Activated CD4-positive, alpha-beta T cell treated with anti-CD3 and anti-CD28 coated beads, Interleukin-2, amount 10 ng/mL, durations not matched to agents 7 days and 5 days (primary cell): Measurements from ENCODE around the gene SEPTIN10. TPM values are rescaled to one million over a fixed set of nuclear protein-coding genes. Genes with fewer than 3 reads are reported as not detected.
"Not testable (repeated sequence)": the region's sequence is repeated elsewhere in the genome, so short reads cannot be mapped to it uniquely, and the experiment has no call there.

ENCODE experiments used
- CTCF ChIA-PET: fragments of 350-600 bp; sonication (Branson Sonifier 250); formaldehyde crosslinking; loops from one replicate; lab custom pipeline; 2021; ENCODE audit warnings: antibody characterized with exemption; lab: Charles Lee
- POLR2A ChIA-PET: fragments of 350-600 bp; sonication (Branson Sonifier 250); formaldehyde crosslinking; loops from one replicate; lab custom pipeline; 2021; ENCODE audit warnings: antibody characterized with exemption; lab: Charles Lee
- DNase-seq: peaks from one replicate; pipeline ENCODE4 v3.0.0-alpha.2; 2020
- H3K27ac Mint-ChIP-seq: one replicate; pipeline ENCODE4 v1.8.0; 2021; ENCODE audit warnings: mild to moderate bottlenecking, moderate library complexity, mixed read lengths
- H3K27me3 Mint-ChIP-seq: one replicate; pipeline ENCODE4 v1.8.0; 2021; ENCODE audit warnings: mixed read lengths
- H3K36me3 Mint-ChIP-seq: one replicate; pipeline ENCODE4 v1.8.0; 2021; ENCODE audit warnings: low read depth, mixed read lengths
- H3K4me1 Mint-ChIP-seq: one replicate; pipeline ENCODE4 v1.8.0; 2021; ENCODE audit warnings: mixed read lengths
- H3K4me3 Mint-ChIP-seq: one replicate; pipeline ENCODE4 v1.8.0; 2021; ENCODE audit warnings: mild to moderate bottlenecking, moderate library complexity, mixed read lengths
- H3K9me3 Mint-ChIP-seq: one replicate; pipeline ENCODE4 v1.8.0; 2021; ENCODE audit warnings: mixed read lengths
- total RNA-seq, 2 experiments: library from RNA; stranded (reverse); gene quantifications; one replicate each; pipeline ENCODE4 v1.2.3, GENCODE V29; 2021

The SEPTIN10 gene
- total RNA-seq, 2 experiments from 2014 or later, result 1.7 to 1.8 TPM

- Mint-ChIP-seq H3K4me1 (no peaks in the 10 kb centered on the region), H3K27me3 (peaks cover 18% of the 10 kb centered on the region), H3K27ac (no peak overlapping the region), H3K4me3 (no peak overlapping the region), H3K36me3 (no peaks in the 10 kb centered on the region), H3K9me3 (no peaks in the 10 kb centered on the region)
- no peak for DNase-seq
- ChIA-PET POLR2A (no interaction called here), CTCF (no interaction called here)
Observed at GRCh38 chr2:109537565-109538222, 76.1 kb downstream of the SEPTIN10 start.

GRCh38 chr2:109536556-109536955 is 77.2 kb downstream of the SEPTIN10 start:
- H3K36me3 Mint-ChIP-seq, DNase-seq, POLR2A ChIA-PET, H3K4me3 Mint-ChIP-seq, H3K27ac Mint-ChIP-seq, H3K4me1 Mint-ChIP-seq, H3K9me3 Mint-ChIP-seq: not testable (repeated sequence)
- CTCF ChIA-PET, result interaction anchor here (1.3 kb wide), 1 partner anchor 10 kb away, joined by 5 read pairs; no protein-coding TSS in a partner anchor
- H3K27me3 Mint-ChIP-seq, result peaks cover 12% of the 10 kb centered on the region

GRCh38 chr2:109535217-109535946 is 78.4 kb downstream of the SEPTIN10 start:
- POLR2A ChIA-PET, result no interaction called here
- Mint-ChIP-seq H3K4me3 (no peak overlapping the region), H3K9me3 (no peaks in the 10 kb centered on the region), H3K27ac (no peak overlapping the region), H3K36me3 (no peaks in the 10 kb centered on the region), H3K4me1 (no peaks in the 10 kb centered on the region), H3K27me3 (peaks cover 9% of the 10 kb centered on the region)
- CTCF ChIA-PET, result interaction anchor here (1.3 kb wide), 1 partner anchor 11 kb away, joined by 5 read pairs; no protein-coding TSS in a partner anchor
- no peak for DNase-seq

DNA sequence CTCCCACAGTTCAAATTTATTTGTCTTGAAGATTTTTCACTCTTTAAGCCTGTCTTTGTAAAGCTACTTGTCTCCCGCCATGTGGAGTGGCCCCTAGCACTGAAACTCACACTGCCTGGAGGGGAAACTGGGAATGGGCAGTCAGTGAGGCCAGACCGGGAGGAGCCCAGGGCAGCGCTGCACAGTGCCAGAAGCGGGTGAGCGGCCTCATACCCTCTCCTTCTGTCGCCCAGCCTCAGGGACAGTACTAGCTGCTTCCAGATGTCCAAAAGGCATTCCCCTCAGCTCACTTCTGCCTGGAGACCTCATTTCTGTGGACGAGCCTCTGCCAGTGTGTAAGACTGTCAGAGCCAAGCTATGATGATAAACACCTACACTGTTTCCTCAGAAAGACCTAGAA is 79.9 kb downstream of the SEPTIN10 start:
- ChIA-PET POLR2A (no interaction called here), CTCF (interaction anchor here (1.2 kb wide), 1 partner anchor 12 kb away, joined by 4 read pairs; no protein-coding TSS in a partner anchor)
- H3K4me1 Mint-ChIP-seq, result no peaks in the 10 kb centered on the region
- DNase-seq, result no peak
- no peak overlapping the region for H3K4me3 Mint-ChIP-seq
- no peaks in the 10 kb centered on the region for H3K9me3 Mint-ChIP-seq
- H3K27ac Mint-ChIP-seq, result peak overlapping the region; percentile 12
- H3K27me3 Mint-ChIP-seq, result peaks cover 9% of the 10 kb centered on the region
- H3K36me3 Mint-ChIP-seq, result no peaks in the 10 kb centered on the region

GRCh38 chr2:109532728-109533076 is 81.1 kb downstream of the SEPTIN10 start:
- no peak overlapping the region for H3K4me3 Mint-ChIP-seq
- POLR2A ChIA-PET, result no interaction called here
- H3K36me3 Mint-ChIP-seq, result no peaks in the 10 kb centered on the region
- peaks cover 9% of the 10 kb centered on the region for H3K27me3 Mint-ChIP-seq
- DNase-seq, result no peak
- H3K27ac Mint-ChIP-seq, result no peak overlapping the region
- no peaks in the 10 kb centered on the region for H3K4me1 Mint-ChIP-seq
- CTCF ChIA-PET, result interaction anchor here (0.7 to 1.2 kb wide), 2 partner anchors 9 to 14 kb away, joined by 3 to 4 read pairs; no protein-coding TSS in a partner anchor
- no peaks in the 10 kb centered on the region for H3K9me3 Mint-ChIP-seq

DNA sequence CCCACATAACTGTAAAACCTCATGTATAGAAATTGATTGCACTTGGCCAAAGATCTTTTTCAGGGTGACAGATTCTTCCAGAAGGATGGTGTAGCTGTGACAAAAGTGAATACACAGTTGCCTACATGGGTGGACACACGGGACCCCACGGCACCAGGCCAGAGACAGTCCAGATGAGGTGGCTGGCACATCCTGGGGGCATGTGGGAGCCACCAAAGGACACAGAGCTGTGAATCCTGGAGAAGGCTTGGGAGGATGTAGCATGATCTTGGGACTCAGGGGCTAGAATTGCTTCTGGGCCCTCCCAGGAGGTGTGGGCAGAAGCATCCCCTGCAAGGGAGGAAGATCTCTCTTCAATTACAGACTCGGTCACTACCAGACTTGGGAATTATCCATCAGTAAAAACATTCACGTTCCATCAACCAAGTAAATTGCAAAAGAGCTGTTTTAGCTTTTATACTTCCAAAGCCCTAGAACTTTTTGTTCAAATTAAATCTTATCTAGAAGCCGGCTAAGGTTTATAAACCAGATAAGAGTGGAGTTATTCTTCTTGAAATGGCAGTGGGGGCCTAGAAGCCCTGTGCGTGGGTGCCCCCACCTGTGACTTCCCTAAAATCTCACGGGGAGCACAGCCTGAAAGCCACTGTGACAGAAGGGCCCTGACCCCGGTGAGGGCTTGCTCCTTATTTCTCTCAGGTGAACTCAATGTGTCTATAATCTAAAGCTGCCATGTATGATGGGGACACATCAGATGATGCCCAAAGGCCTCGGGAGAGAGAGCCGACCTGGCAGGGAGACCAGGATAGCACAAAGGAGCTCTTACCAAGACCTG is 81.7 kb downstream of the SEPTIN10 start:
- ChIA-PET CTCF (interaction anchor here (0.6 to 0.7 kb wide), 2 partner anchors 8 to 650 kb away, joined by 3 to 4 read pairs; no protein-coding TSS in a partner anchor), POLR2A (no interaction called here)
- Mint-ChIP-seq H3K27me3 (peaks cover 9% of the 10 kb centered on the region), H3K27ac (no peak overlapping the region), H3K9me3 (no peaks in the 10 kb centered on the region), H3K4me3 (no peak overlapping the region), H3K4me1 (no peaks in the 10 kb centered on the region), H3K36me3 (no peaks in the 10 kb centered on the region)
- DNase-seq, result no peak

GRCh38 chr2:109531221-109531620 is 82.5 kb downstream of the SEPTIN10 start:
- Mint-ChIP-seq H3K9me3 (no peaks in the 10 kb centered on the region), H3K27ac (no peak overlapping the region), H3K27me3 (peaks cover 4% of the 10 kb centered on the region), H3K36me3 (no peaks in the 10 kb centered on the region), H3K4me1 (no peaks in the 10 kb centered on the region), H3K4me3 (no peak overlapping the region)
- POLR2A ChIA-PET, result no interaction called here
- no peak for DNase-seq
- CTCF ChIA-PET, result no interaction called here

DNA sequence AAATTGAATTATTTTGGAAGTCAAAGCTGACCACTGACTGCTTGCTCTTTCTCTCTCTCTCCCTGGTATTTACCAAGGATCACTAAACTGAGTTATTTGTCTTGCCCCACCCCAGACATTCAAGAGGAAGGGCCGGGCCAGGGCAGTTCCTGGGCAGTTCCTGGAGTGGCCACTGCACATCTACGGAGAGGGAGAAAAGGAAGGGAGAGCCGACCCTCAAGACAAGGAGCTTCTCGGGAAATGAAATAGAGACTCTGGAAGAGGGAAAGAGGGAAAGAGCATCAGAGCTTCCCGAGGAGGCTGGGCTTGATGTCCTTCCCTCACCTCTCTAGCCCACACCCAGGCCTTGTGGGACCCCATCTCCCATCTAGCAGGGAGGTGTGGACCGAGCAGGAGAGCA is 83.1 kb downstream of the SEPTIN10 start:
- H3K27ac Mint-ChIP-seq, result no peak overlapping the region
- CTCF ChIA-PET, result no interaction called here
- no peak overlapping the region for H3K4me3 Mint-ChIP-seq
- no peaks in the 10 kb centered on the region for H3K9me3 Mint-ChIP-seq
- no peak for DNase-seq
- POLR2A ChIA-PET, result no interaction called here
- H3K27me3 Mint-ChIP-seq, result peaks cover 3% of the 10 kb centered on the region
- no peaks in the 10 kb centered on the region for H3K4me1 Mint-ChIP-seq
- no peaks in the 10 kb centered on the region for H3K36me3 Mint-ChIP-seq

DNA sequence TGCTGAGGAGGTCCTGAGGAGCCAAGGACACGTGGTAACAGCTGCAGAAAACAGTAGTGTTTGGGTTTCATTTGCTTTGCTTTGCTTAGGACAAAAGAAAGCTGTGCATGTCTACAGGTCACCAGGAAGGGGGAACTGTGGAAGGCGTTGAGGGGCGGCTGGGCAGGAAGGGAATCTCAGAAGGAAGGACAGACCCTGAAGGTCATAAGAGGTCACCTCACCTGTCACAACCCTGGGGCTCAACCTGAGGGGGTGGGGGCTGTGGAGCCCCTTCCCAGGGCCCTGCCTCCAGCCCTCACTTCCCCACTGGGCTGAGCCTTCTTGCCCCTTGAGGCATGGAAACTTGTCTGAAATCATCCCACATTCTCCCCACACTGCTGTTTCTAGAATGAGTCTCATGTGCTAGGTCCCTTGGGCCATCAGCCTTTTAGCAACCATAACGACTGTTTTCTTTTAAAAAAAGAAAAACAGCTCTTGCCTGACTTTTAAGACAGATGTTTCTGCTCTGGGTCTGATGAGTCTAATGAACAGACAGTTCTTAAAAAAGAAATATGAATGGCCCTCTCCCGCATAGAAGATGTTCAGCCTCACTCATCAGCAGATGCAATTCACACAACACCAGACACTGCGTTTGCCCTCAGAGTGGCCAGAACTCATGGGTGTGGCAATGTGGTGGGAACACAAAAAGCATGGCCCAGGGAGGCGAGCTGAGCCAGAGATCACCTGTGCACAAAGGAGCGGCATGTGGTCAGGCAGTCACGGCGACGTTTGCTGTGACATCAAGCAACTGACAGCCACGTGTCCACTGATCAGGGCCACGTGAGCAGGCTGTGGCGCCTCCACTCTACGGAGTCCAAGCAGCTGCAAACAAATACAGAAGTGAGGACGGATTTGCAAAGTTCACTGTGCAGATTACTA is 84.0 kb downstream of the SEPTIN10 start:
- Mint-ChIP-seq H3K27me3 (no peaks in the 10 kb centered on the region), H3K4me3 (no peak overlapping the region), H3K27ac (no peak overlapping the region), H3K36me3 (no peaks in the 10 kb centered on the region), H3K4me1 (no peaks in the 10 kb centered on the region), H3K9me3 (no peaks in the 10 kb centered on the region)
- DNase-seq, result no peak
- ChIA-PET CTCF (interaction anchor here (0.6 kb wide), 1 partner anchor 243 kb away, joined by 3 read pairs; no protein-coding TSS in a partner anchor), POLR2A (no interaction called here)

GRCh38 chr2:109528811-109529501 is 84.8 kb downstream of the SEPTIN10 start:
- H3K27me3 Mint-ChIP-seq, result no peaks in the 10 kb centered on the region
- no peaks in the 10 kb centered on the region for H3K4me1 Mint-ChIP-seq
- no peaks in the 10 kb centered on the region for H3K9me3 Mint-ChIP-seq
- no peaks in the 10 kb centered on the region for H3K36me3 Mint-ChIP-seq
- no peak for DNase-seq
- CTCF ChIA-PET, result interaction anchor here (0.6 kb wide), 1 partner anchor 243 kb away, joined by 3 read pairs; no protein-coding TSS in a partner anchor
- POLR2A ChIA-PET, result no interaction called here
- no peak overlapping the region for H3K4me3 Mint-ChIP-seq
- H3K27ac Mint-ChIP-seq, result no peak overlapping the region

DNA sequence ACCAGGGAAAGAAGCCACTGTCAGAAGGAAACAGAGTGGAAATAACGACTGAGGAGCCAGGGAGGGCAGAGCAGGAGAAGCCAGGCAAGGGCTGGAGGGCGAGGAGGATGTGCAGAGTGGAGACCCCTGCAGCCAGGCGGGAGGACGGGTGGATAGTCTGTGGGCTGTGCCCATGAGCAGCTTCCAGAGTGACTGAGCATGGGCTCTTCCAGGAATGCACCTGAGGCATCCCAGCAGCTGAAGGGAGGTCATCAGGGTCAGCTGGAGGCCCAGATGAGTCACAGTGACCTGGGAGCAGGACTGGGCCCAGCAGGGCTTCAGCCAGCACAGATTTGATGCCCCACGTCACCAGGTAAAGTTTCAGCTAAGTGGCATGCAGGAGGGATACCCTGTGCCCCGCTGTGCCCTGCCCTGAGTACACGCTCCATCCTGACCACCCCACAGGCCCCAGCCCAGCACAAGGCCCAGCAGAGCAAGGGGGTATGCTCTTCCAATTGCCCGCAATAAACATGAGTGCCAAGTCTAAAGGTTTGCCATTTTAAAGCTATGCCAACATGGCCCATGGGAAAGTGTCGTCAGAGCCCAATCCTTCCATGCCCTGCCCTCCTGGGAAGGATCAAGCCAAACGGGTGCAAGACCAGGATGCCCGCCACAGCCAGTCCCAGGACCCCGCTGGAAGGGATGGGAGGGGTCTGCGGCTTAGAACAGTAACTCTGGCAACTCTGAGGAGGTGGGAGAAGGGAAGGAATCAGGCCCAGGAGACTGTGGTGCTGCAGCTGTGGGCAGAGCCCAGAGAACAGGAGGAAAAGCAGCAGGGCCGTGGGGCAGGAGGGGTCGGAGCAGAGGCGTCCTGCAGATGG is 85.7 kb downstream of the SEPTIN10 start:
- Mint-ChIP-seq H3K27ac (no peak overlapping the region), H3K4me3 (no peak overlapping the region), H3K9me3 (no peaks in the 10 kb centered on the region), H3K4me1 (no peaks in the 10 kb centered on the region), H3K36me3 (no peaks in the 10 kb centered on the region), H3K27me3 (no peaks in the 10 kb centered on the region)
- ChIA-PET CTCF (no interaction called here), POLR2A (no interaction called here)
- DNase-seq, result no peak
